GM12878 (cell line): ENCODE results near the gene TCF23. TPM values are rescaled to one million over a fixed set of nuclear protein-coding genes. Genes with fewer than 3 reads are reported as not detected.
A peak's percentile ranks its signal among the peaks of the same experiment; 100 is the strongest.

Experiments
- ATF2 ChIP-seq: IDR thresholded peaks from 2 replicates; pipeline ENCODE4 v1.6.1; 2012; ENCODE audit warnings: low read length, inconsistent platforms
- BHLHE40 ChIP-seq, 2 experiments: fragments of 450-650 bp in 1 of 2; IDR thresholded peaks; 2 replicates each; pipeline ENCODE4 v1.6.1; 2011 to 2017; ENCODE audit warnings: low read depth in 2 of 2, borderline replicate concordance in 1 of 2, improper control_type of control experiment in 1 of 2, low read length in 1 of 2, mild to moderate bottlenecking in 1 of 2
- CBX3 ChIP-seq: fragments of 200-600 bp; sonication (generic); IDR thresholded peaks from 2 replicates; pipeline ENCODE4 v1.6.1; 2016; ENCODE audit warnings: low read depth, borderline replicate concordance
- CUX1 ChIP-seq: IDR thresholded peaks from 2 replicates; pipeline ENCODE4 v1.6.1; 2012; ENCODE audit warnings: improper control_type of control experiment, low read depth, low read length; ENCODE audit not compliant: insufficient replicate concordance
- EED ChIP-seq: sonication (generic); IDR thresholded peaks from 2 replicates; pipeline ENCODE4 v1.6.1; 2016; ENCODE audit warnings: antibody characterized with exemption, low read depth
- EZH2 ChIP-seq: IDR thresholded peaks from 2 replicates; pipeline ENCODE4 v1.6.1; 2012; ENCODE audit warnings: low read depth, mild to moderate bottlenecking, control low read depth, inconsistent platforms, low read length, borderline replicate concordance; ENCODE audit not compliant: control insufficient read depth
- HCFC1 ChIP-seq: fragments of 150-350 bp; IDR thresholded peaks from 2 replicates; pipeline ENCODE4 v1.6.1; 2014; ENCODE audit warnings: low read length
- IKZF1 ChIP-seq: fragments of 450-650 bp; conservative IDR thresholded peaks from 2 replicates; pipeline ENCODE4 v1.6.1; 2017; ENCODE audit warnings: antibody characterized with exemption, mild to moderate bottlenecking
- JUNB ChIP-seq: IDR thresholded peaks from 2 replicates; pipeline ENCODE4 v1.6.1; 2016; ENCODE audit warnings: antibody characterized with exemption, mild to moderate bottlenecking
- KDM1A ChIP-seq: fragments of 200-600 bp; sonication (generic); IDR thresholded peaks from 2 replicates; pipeline ENCODE4 v1.6.1; 2016; ENCODE audit warnings: borderline replicate concordance
- LARP7 ChIP-seq: fragments of 450-650 bp; IDR thresholded peaks from 2 replicates; pipeline ENCODE4 v1.6.1; 2017; ENCODE audit warnings: mild to moderate bottlenecking
- MLLT1 ChIP-seq: fragments of 450-650 bp; IDR thresholded peaks from 2 replicates; pipeline ENCODE4 v1.6.1; 2016; ENCODE audit warnings: mild to moderate bottlenecking
- MXI1 ChIP-seq: fragments of 150-350 bp; IDR thresholded peaks from 2 replicates; pipeline ENCODE4 v1.6.1; 2011; ENCODE audit warnings: low read depth, mild to moderate bottlenecking, inconsistent platforms, low read length, improper control_type of control experiment
- NFYA ChIP-seq: IDR thresholded peaks from 2 replicates; pipeline ENCODE4 v1.6.1; 2011; ENCODE audit warnings: low read depth, mild to moderate bottlenecking, low read length, improper control_type of control experiment, borderline replicate concordance
- POLR2AphosphoS2 ChIP-seq: IDR thresholded peaks from 2 replicates; pipeline ENCODE4 v1.6.1; 2011; ENCODE audit warnings: low read depth, mild to moderate bottlenecking, low read length, improper control_type of control experiment, moderate library complexity
- POLR2AphosphoS5 ChIP-seq: IDR thresholded peaks from 2 replicates; pipeline ENCODE4 v1.6.1; 2011; ENCODE audit warnings: mild to moderate bottlenecking, low read length, inconsistent platforms
- RAD51 ChIP-seq: fragments of 450-650 bp; IDR thresholded peaks from 2 replicates; pipeline ENCODE4 v1.6.1; 2016; ENCODE audit warnings: moderate library complexity, mild to moderate bottlenecking, inconsistent platforms
- SIN3A ChIP-seq: IDR thresholded peaks from 2 replicates; pipeline ENCODE4 v1.6.1; 2012; ENCODE audit warnings: low read depth, low read length, improper control_type of control experiment
- SIX5 ChIP-seq: IDR thresholded peaks from 2 replicates; pipeline ENCODE4 v1.6.1; 2011; ENCODE audit warnings: mild to moderate bottlenecking, low read depth, low read length, moderate library complexity; ENCODE audit not compliant: severe bottlenecking
- SUPT20H ChIP-seq: IDR thresholded peaks from 2 replicates; pipeline ENCODE4 v1.6.1; 2011; ENCODE audit warnings: low read depth, mild to moderate bottlenecking, low read length, moderate library complexity, borderline replicate concordance; ENCODE audit not compliant: control insufficient read depth
- TARDBP ChIP-seq: IDR thresholded peaks from 2 replicates; pipeline ENCODE4 v1.6.1; 2016; ENCODE audit warnings: borderline replicate concordance
- YY1 ChIP-seq: IDR thresholded peaks from 2 replicates; pipeline ENCODE4 v1.6.1; 2011; ENCODE audit warnings: low read depth, mild to moderate bottlenecking, low read length
- ZNF622 ChIP-seq: fragments of 450-650 bp; IDR thresholded peaks from 2 replicates; pipeline ENCODE4 v1.6.1; 2017; ENCODE audit warnings: mild to moderate bottlenecking, inconsistent platforms
- polyA plus RNA-seq, 11 experiments: library from polyadenylated mRNA; depleted of rRNA in 4 of 11; unstranded in 6 of 11; stranded (reverse) in 5 of 11; fragments of >200 nt; fragmentation: Nextera tagmentation in 4 of 11; fragmentation: Illumina TruSeq in 1 of 11; extraction: Ambion mirVana in 4 of 11; extraction: Trizol in 1 of 11; gene quantifications; 1 replicate in 1 of 11; 2 replicates in 10 of 11; pipeline versions ENCODE4 v1.2.1 to v1.2.3, GENCODE V29; 2011 to 2016; ENCODE audit warnings: inconsistent platforms in 2 of 11, missing spikeins in 2 of 11, low read depth in 1 of 11
- total RNA-seq, 4 experiments: library from RNA; depleted of rRNA in 3 of 4; stranded (reverse); fragments of >200 nt in 3 of 4; fragmentation: Illumina TruSeq in 1 of 4; extraction: Trizol in 1 of 4; gene quantifications; 2 replicates each; pipeline versions ENCODE4 v1.2.1 to v1.2.3, GENCODE V29; 2013 to 2021

Gene TCF23
- total and polyA plus RNA-seq, 10 of the 15 experiments (the other 5 are each of a cell fraction or from before 2014, with no cell fraction given): not detected

GRCh38 chr2:27123302-27124150 lies 25.3 kb upstream of the TCF23 start, which contains the start of gene ABHD1 (continued):
- TF ChIP-seq TARDBP (no peak), SIX5 (no peak), SIN3A (no peak), JUNB (no peak), EED (no peak), RAD51 (no peak), CUX1 (no peak), MLLT1 (no peak), KDM1A (no peak), CBX3 (no peak), MXI1 (no peak), ZNF622 (no peak), YY1 (peak; percentile 95), NFYA (no peak), IKZF1 (no peak; the same call in 1 of the 2 replicates), HCFC1 (no peak), ATF2 (no peak), LARP7 (peak; percentile 57; the same call in 1 of the 2 replicates), SUPT20H (no peak), POLR2AphosphoS5 (peak; percentile 40; the same call in 1 of the 2 replicates), POLR2AphosphoS2 (no peak), BHLHE40 (IDR thresholded peaks at IDR 0.05; ENCODE audit: borderline replicate concordance in 1 of 2, low read depth in 2 of 2, low read length in 1 of 2) (0 out of 4 replicates have a peak, but pooled peaks of 1 of the 2 experiments have one; percentile 14), EZH2 (no peak)
